Measurements from ENCODE around the gene EPHB2.

The EPHB2 gene

GRCh38 chr1:22752339-22752738 is 41.7 kb downstream of the EPHB2 start:
- no peak for DNase-seq

- no peak for DNase-seq
Observed at GRCh38 chr1:22753481-22753971, 42.9 kb downstream of the EPHB2 start.

- no peak for DNase-seq
Observed at GRCh38 chr1:22754106-22754768, 43.6 kb downstream of the EPHB2 start.

GRCh38 chr1:22754824-22755223 is 44.2 kb downstream of the EPHB2 start:
- DNase-seq = no peak

- DNase-seq = no peak
Observed at GRCh38 chr1:22755641-22756040, 45.0 kb downstream of the EPHB2 start.

- DNase-seq = no peak
Observed at GRCh38 chr1:22756125-22756735, 45.6 kb downstream of the EPHB2 start.

- DNase-seq = no peak
Observed at GRCh38 chr1:22760455-22760854, 49.8 kb downstream of the EPHB2 start.

GRCh38 chr1:22761101-22761500 is 50.5 kb downstream of the EPHB2 start:
- no peak for DNase-seq

GRCh38 chr1:22761821-22762220 is 51.2 kb downstream of the EPHB2 start:
- no peak for DNase-seq

GRCh38 chr1:22763487-22764200 is 53.0 kb downstream of the EPHB2 start:
- no peak for DNase-seq

- no peak for DNase-seq
Observed at GRCh38 chr1:22767852-22768251, 57.2 kb downstream of the EPHB2 start.

GRCh38 chr1:22769932-22770331 is 59.3 kb downstream of the EPHB2 start:
- no peak for DNase-seq

GRCh38 chr1:22772014-22772413 is 61.4 kb downstream of the EPHB2 start:
- no peak for DNase-seq

- no peak for DNase-seq
Observed at GRCh38 chr1:22773981-22774832, 63.6 kb downstream of the EPHB2 start.

GRCh38 chr1:22774833-22775182 is 64.2 kb downstream of the EPHB2 start:
- DNase-seq = no peak

GRCh38 chr1:22775478-22775877 is 64.8 kb downstream of the EPHB2 start:
- no peak for DNase-seq

- no peak for DNase-seq
Observed at GRCh38 chr1:22776035-22776613, 65.5 kb downstream of the EPHB2 start.

GRCh38 chr1:22777388-22778057 is 66.9 kb downstream of the EPHB2 start:
- DNase-seq = no peak

- DNase-seq = no peak
Observed at GRCh38 chr1:22778408-22778807, 67.8 kb downstream of the EPHB2 start.

GRCh38 chr1:22778862-22779520 is 68.4 kb downstream of the EPHB2 start:
- no peak for DNase-seq

GRCh38 chr1:22780696-22781095 is 70.1 kb downstream of the EPHB2 start:
- no peak for DNase-seq

- DNase-seq = no peak
Observed at GRCh38 chr1:22781483-22781882, 70.8 kb downstream of the EPHB2 start.

All from CD4-positive, alpha-beta T cell treated with Interleukin-1 beta for 1 hour (primary cell).